ENCODE measurements around the gene PLA2G2C.

GRCh38 chr1:20188455-20188817 lies 2.1 kb upstream of the PLA2G2C start:
- TF ChIP-seq CTCF (IDR thresholded peaks at IDR 0.05) (no peak), POLR2AphosphoS5 (IDR thresholded peaks at IDR 0.05) (no peak), POLR2A (IDR thresholded peaks at IDR 0.05) (no peak)
